K562 (cell line): ENCODE data around the gene MARS1. TPM values are rescaled to one million over a fixed set of nuclear protein-coding genes. Genes with fewer than 3 reads are reported as not detected.
A peak's percentile ranks its signal among the peaks of the same experiment; 100 is the strongest.

Experiments used
- DMBX1 ChIP-seq: fragments of 250-450 bp; sonication (Bioruptor Pico); IDR thresholded peaks from 2 replicates; pipeline ENCODE4 v1.8.0; 2022; ENCODE audit warnings: inconsistent platforms, mild to moderate bottlenecking, moderate library complexity, borderline replicate concordance
- HCFC1 ChIP-seq: IDR thresholded peaks from 2 replicates; pipeline ENCODE4 v1.6.1; 2012; ENCODE audit warnings: low read depth, low read length, improper control_type of control experiment
- NCOR1 ChIP-seq: fragments of 450-650 bp; IDR thresholded peaks from 2 replicates; pipeline ENCODE4 v1.6.1; 2016; ENCODE audit warnings: mild to moderate bottlenecking, moderate library complexity
- NR0B1 ChIP-seq: fragments of 450-650 bp; IDR thresholded peaks from one replicate; pipeline ENCODE4 v1.6.1; 2018; ENCODE audit warnings: mild to moderate bottlenecking, moderate library complexity; ENCODE audit not compliant: partially characterized antibody
- POLR2AphosphoS2 ChIP-seq: IDR thresholded peaks from 2 replicates; pipeline ENCODE4 v1.6.1; 2012; ENCODE audit warnings: low read length, improper control_type of control experiment
- POLR2G ChIP-seq: fragments of 200-400 bp; formaldehyde crosslinking; IDR thresholded peaks from 2 replicates; pipeline ENCODE4 v1.6.1; 2017; ENCODE audit warnings: low read depth, mild to moderate bottlenecking, antibody characterized with exemption, low read length, moderate library complexity
- RB1 ChIP-seq: fragments of 450-650 bp; IDR thresholded peaks from 2 replicates; pipeline ENCODE4 v1.6.1; 2017; ENCODE audit warnings: low read depth, mild to moderate bottlenecking
- RCOR1 ChIP-seq, 2 experiments: IDR thresholded peaks; 2 replicates each; pipeline ENCODE4 v1.6.1; 2012; ENCODE audit warnings: low read depth in 2 of 2, low read length in 2 of 2, borderline replicate concordance in 1 of 2, improper control_type of control experiment in 1 of 2
- SRF ChIP-seq, 2 experiments: fragments of 250-450, 450-650 bp in 1 of 2; sonication (Bioruptor Pico) in 1 of 2; sonication (generic) in 1 of 2; formaldehyde crosslinking; IDR thresholded peaks; 2 replicates each; pipeline versions ENCODE4 v1.5.0 to v1.5.1; 2020 to 2022; ENCODE audit warnings: mild to moderate bottlenecking in 1 of 2, missing genetic modification reagents in 1 of 2
- TCF7 ChIP-seq: sonication (generic); IDR thresholded peaks from 2 replicates; pipeline ENCODE4 v1.6.1; 2016; ENCODE audit warnings: antibody characterized with exemption, borderline replicate concordance
- THRAP3 ChIP-seq: fragments of 450-650 bp; IDR thresholded peaks from 2 replicates; pipeline ENCODE4 v1.6.1; 2016; ENCODE audit warnings: mild to moderate bottlenecking, inconsistent platforms, borderline replicate concordance
- YY1 ChIP-seq, 3 experiments: IDR thresholded peaks; 2 replicates each; pipeline ENCODE4 v1.6.1; 2011; ENCODE audit warnings: low read length in 2 of 3, mild to moderate bottlenecking in 2 of 3, moderate library complexity in 2 of 3, borderline replicate concordance in 1 of 3, control low read depth in 1 of 3, low read depth in 1 of 3; ENCODE audit not compliant: insufficient read depth in 3 of 3, insufficient replicate concordance in 2 of 3, control insufficient read depth in 1 of 3, insufficient read length in 1 of 3; ENCODE audit errors: extremely low read depth in 1 of 3
- ZFP36 ChIP-seq: fragments of 150-350 bp; IDR thresholded peaks from 2 replicates; pipeline ENCODE4 v1.6.1; 2018; ENCODE audit warnings: low read length, low read depth; ENCODE audit not compliant: partially characterized antibody
- ZNF217 ChIP-seq: sonication (generic); formaldehyde crosslinking; IDR thresholded peaks from 2 replicates; pipeline ENCODE4 v1.8.0; 2022; ENCODE audit warnings: mild to moderate bottlenecking, missing genetic modification reagents
- ZNF274 ChIP-seq: IDR thresholded peaks from 2 replicates; pipeline ENCODE4 v1.6.1; 2011; ENCODE audit warnings: low read depth, mild to moderate bottlenecking, low read length, moderate library complexity, borderline replicate concordance
- ZNF316 ChIP-seq: fragments of 450-650 bp; IDR thresholded peaks from 2 replicates; pipeline ENCODE4 v1.6.1; 2016
- ZNF76 ChIP-seq: fragments of 250-450 bp; sonication (Bioruptor Pico); IDR thresholded peaks from 2 replicates; pipeline ENCODE4 v1.4.0; 2020; ENCODE audit warnings: mild to moderate bottlenecking, moderate library complexity, borderline replicate concordance
- ZNF780A ChIP-seq: fragments of 250-450 bp; sonication (Bioruptor Pico); IDR thresholded peaks from 2 replicates; pipeline ENCODE4 v1.5.0; 2021; ENCODE audit warnings: mild to moderate bottlenecking
- ZNF830 ChIP-seq: fragments of 250-450 bp; sonication (Bioruptor Pico); IDR thresholded peaks from 2 replicates; pipeline ENCODE4 v1.5.0; 2021; ENCODE audit warnings: mild to moderate bottlenecking
- polyA plus RNA-seq, 8 experiments: library from polyadenylated mRNA; depleted of rRNA in 4 of 8; stranded (reverse) in 5 of 8; unstranded in 3 of 8; fragments of >200 nt; fragmentation: Nextera tagmentation in 2 of 8; fragmentation: Illumina TruSeq in 1 of 8; extraction: Ambion mirVana in 2 of 8; extraction: Trizol in 1 of 8; gene quantifications; 2 replicates each; pipeline versions ENCODE4 v1.2.1 to v1.2.3, GENCODE V29; 2011 to 2014; ENCODE audit warnings: inconsistent platforms in 1 of 8, missing spikeins in 1 of 8
- total RNA-seq, 7 experiments: library from RNA; depleted of rRNA in 6 of 7; stranded (reverse); fragments of >200 nt in 6 of 7; fragmentation: Illumina TruSeq in 2 of 7; extraction: Trizol in 2 of 7; gene quantifications; 2 replicates each; pipeline versions ENCODE4 v1.2.1 to v1.2.3, GENCODE V29; 2011 to 2021; ENCODE audit warnings: low replicate concordance in 1 of 7
- TF ChIP-seq, protein P1 (sequence below): fragments of 450-650 bp; IDR thresholded peaks from 2 replicates; pipeline ENCODE4 v1.6.1; 2016; ENCODE audit warnings: borderline replicate concordance
- TF ChIP-seq, protein P2 (sequence below): fragments of 450-650 bp; IDR thresholded peaks from 2 replicates; pipeline ENCODE4 v1.6.1; 2018; ENCODE audit not compliant: partially characterized antibody

Gene MARS1
- total and polyA plus RNA-seq, 9 of the 15 experiments (the other 6 are each of a cell fraction or from before 2014, with no cell fraction given) = 117 to 382 (median 220) TPM

DNA sequence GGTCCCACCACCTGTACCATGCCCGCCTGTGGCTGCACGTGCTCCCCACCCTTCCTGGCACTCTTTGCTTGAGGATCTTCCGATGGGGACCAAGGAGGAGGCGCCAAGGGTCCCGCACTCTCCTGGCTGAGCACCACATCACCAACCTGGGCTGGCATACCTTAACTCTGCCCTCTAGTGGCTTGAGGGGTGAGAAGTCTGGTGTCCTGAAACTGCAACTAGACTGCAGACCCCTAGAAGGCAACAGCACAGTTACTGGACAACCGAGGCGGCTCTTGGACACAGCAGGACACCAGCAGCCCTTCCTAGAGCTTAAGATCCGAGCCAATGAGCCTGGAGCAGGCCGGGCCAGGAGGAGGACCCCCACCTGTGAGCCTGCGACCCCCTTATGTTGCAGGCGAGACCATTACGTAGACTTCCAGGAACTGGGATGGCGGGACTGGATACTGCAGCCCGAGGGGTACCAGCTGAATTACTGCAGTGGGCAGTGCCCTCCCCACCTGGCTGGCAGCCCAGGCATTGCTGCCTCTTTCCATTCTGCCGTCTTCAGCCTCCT, 31.6 kb upstream of the MARS1 start (continued):
- TF ChIP-seq NR0B1 = no peak
- TF ChIP-seq RCOR1 (IDR thresholded peaks at IDR 0.05; ENCODE audit: borderline replicate concordance in 1 of 2, low read depth in 2 of 2, low read length in 2 of 2) = peak in 1 of 2 experiments; percentile 74; a peak in 2 of 4 replicates
- TF ChIP-seq HCFC1 = 0 out of 2 replicates have a peak, but pooled peaks have one; percentile 25
- no peak for TF ChIP-seq THRAP3
- no peak for TF ChIP-seq ZNF217 (CRISPR knock-in tag)
- no peak for TF ChIP-seq ZNF316
- no peak for TF ChIP-seq ZFP36
- TF ChIP-seq, protein P1, sequence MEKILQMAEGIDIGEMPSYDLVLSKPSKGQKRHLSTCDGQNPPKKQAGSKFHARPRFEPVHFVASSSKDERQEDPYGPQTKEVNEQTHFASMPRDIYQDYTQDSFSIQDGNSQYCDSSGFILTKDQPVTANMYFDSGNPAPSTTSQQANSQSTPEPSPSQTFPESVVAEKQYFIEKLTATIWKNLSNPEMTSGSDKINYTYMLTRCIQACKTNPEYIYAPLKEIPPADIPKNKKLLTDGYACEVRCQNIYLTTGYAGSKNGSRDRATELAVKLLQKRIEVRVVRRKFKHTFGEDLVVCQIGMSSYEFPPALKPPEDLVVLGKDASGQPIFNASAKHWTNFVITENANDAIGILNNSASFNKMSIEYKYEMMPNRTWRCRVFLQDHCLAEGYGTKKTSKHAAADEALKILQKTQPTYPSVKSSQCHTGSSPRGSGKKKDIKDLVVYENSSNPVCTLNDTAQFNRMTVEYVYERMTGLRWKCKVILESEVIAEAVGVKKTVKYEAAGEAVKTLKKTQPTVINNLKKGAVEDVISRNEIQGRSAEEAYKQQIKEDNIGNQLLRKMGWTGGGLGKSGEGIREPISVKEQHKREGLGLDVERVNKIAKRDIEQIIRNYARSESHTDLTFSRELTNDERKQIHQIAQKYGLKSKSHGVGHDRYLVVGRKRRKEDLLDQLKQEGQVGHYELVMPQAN = no peak
- no peak for TF ChIP-seq ZNF780A (CRISPR knock-in tag)
- TF ChIP-seq POLR2AphosphoS2 = no peak
- no peak for TF ChIP-seq TCF7
- peak in 1 of 2 experiments; percentile 56; a peak in 1 of 4 replicates for TF ChIP-seq SRF (CRISPR knock-in tag; IDR thresholded peaks at IDR 0.05)
- peak; percentile 71 for TF ChIP-seq POLR2G
- TF ChIP-seq, protein P2, sequence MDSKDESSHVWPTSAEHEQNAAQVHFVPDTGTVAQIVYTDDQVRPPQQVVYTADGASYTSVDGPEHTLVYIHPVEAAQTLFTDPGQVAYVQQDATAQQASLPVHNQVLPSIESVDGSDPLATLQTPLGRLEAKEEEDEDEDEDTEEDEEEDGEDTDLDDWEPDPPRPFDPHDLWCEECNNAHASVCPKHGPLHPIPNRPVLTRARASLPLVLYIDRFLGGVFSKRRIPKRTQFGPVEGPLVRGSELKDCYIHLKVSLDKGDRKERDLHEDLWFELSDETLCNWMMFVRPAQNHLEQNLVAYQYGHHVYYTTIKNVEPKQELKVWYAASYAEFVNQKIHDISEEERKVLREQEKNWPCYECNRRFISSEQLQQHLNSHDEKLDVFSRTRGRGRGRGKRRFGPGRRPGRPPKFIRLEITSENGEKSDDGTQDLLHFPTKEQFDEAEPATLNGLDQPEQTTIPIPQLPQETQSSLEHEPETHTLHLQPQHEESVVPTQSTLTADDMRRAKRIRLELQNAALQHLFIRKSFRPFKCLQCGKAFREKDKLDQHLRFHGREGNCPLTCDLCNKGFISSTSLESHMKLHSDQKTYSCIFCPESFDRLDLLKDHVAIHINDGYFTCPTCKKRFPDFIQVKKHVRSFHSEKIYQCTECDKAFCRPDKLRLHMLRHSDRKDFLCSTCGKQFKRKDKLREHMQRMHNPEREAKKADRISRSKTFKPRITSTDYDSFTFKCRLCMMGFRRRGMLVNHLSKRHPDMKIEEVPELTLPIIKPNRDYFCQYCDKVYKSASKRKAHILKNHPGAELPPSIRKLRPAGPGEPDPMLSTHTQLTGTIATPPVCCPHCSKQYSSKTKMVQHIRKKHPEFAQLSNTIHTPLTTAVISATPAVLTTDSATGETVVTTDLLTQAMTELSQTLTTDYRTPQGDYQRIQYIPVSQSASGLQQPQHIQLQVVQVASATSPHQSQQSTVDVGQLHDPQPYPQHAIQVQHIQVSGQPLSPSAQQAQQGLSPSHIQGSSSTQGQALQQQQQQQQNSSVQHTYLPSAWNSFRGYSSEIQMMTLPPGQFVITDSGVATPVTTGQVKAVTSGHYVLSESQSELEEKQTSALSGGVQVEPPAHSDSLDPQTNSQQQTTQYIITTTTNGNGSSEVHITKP = no peak
- TF ChIP-seq DMBX1 (CRISPR knock-in tag) = peak; percentile 57; the same call in 1 of the 2 replicates
- no peak for TF ChIP-seq YY1 (IDR thresholded peaks at IDR 0.05; ENCODE audit: borderline replicate concordance in 1 of 3, control insufficient read depth in 1 of 3, extremely low read depth in 1 of 3, insufficient read depth in 3 of 3, insufficient read length in 1 of 3, insufficient replicate concordance in 2 of 3, low read depth in 1 of 3, low read length in 2 of 3)
- no peak for TF ChIP-seq ZNF274
- TF ChIP-seq ZNF830 (CRISPR knock-in tag) = 0 out of 2 replicates have a peak, but pooled peaks have one; percentile 37
- no peak for TF ChIP-seq NCOR1
- 0 out of 2 replicates have a peak, but pooled peaks have one; percentile 49 for TF ChIP-seq RB1
- TF ChIP-seq ZNF76 (CRISPR knock-in tag) = no peak
